H9 (cell line): Measurements from ENCODE around the gene NOXRED1. TPM values are rescaled to one million over a fixed set of nuclear protein-coding genes. Genes with fewer than 3 reads are reported as not detected.

ENCODE experiments used
- DNase-seq: peaks from one replicate; pipeline ENCODE4 v3.0.0-alpha.2; 2017
- H2AFZ ChIP-seq: one replicate; pipeline ENCODE4 v1.6.1; 2013; ENCODE audit warnings: mild to moderate bottlenecking, low read length, control low read depth, moderate library complexity
- H2AK5ac ChIP-seq: 2 replicates; pipeline ENCODE4 v1.6.1; 2013; ENCODE audit warnings: low read length, control low read depth, mixed read lengths; ENCODE audit not compliant: insufficient read length
- H2BK120ac ChIP-seq: one replicate; pipeline ENCODE4 v1.6.1; 2013; ENCODE audit warnings: low read depth, mild to moderate bottlenecking, low read length, control low read depth, inconsistent platforms; ENCODE audit not compliant: poor library complexity, severe bottlenecking
- H2BK12ac ChIP-seq: 2 replicates; pipeline ENCODE4 v1.6.1; 2013; ENCODE audit warnings: low read length, control low read depth, mixed read lengths, low read depth; ENCODE audit not compliant: insufficient read length
- H2BK15ac ChIP-seq: 2 replicates; pipeline ENCODE4 v1.6.1; 2013; ENCODE audit warnings: low read depth, low read length, control low read depth
- H2BK20ac ChIP-seq: one replicate; pipeline ENCODE4 v1.6.1; 2013; ENCODE audit warnings: low read depth, mild to moderate bottlenecking, low read length, control low read depth, inconsistent platforms; ENCODE audit not compliant: poor library complexity, severe bottlenecking
- H2BK5ac ChIP-seq: 2 replicates; pipeline ENCODE4 v1.6.1; 2013; ENCODE audit warnings: low read length, control low read depth, mixed read lengths; ENCODE audit not compliant: insufficient read length
- H3K14ac ChIP-seq: 2 replicates; pipeline ENCODE4 v1.6.1; 2013; ENCODE audit warnings: low read length, control low read depth; ENCODE audit not compliant: insufficient read depth
- H3K18ac ChIP-seq: 2 replicates; pipeline ENCODE4 v1.6.1; 2013; ENCODE audit warnings: low read depth, mild to moderate bottlenecking, mixed read lengths, low read length, control low read depth; ENCODE audit not compliant: insufficient read length
- H3K23ac ChIP-seq: 2 replicates; pipeline ENCODE4 v1.6.1; 2013; ENCODE audit warnings: low read length, control low read depth, mixed read lengths, low read depth; ENCODE audit not compliant: insufficient read length
- H3K23me2 ChIP-seq: 2 replicates; pipeline ENCODE4 v1.6.1; 2013; ENCODE audit warnings: low read depth, mild to moderate bottlenecking, mixed read lengths, low read length, control low read depth; ENCODE audit not compliant: insufficient read length, poor library complexity, severe bottlenecking
- H3K27ac ChIP-seq: 2 replicates; pipeline ENCODE4 v1.5.1; 2013; ENCODE audit warnings: low read length, control low read depth, mixed read lengths, low read depth; ENCODE audit not compliant: insufficient read length
- H3K27me3 ChIP-seq: 2 replicates; pipeline ENCODE4 v1.6.1; 2013; ENCODE audit warnings: low read length, control low read depth, inconsistent platforms; ENCODE audit not compliant: insufficient read depth
- H3K4ac ChIP-seq: 2 replicates; pipeline ENCODE4 v1.6.1; 2013; ENCODE audit warnings: low read depth, mild to moderate bottlenecking, control low read depth, inconsistent platforms, low read length, moderate library complexity
- H3K4me1 ChIP-seq: 2 replicates; pipeline ENCODE4 v1.6.1; 2013; ENCODE audit warnings: low read length, control low read depth, inconsistent platforms; ENCODE audit not compliant: insufficient read depth
- H3K4me2 ChIP-seq: 2 replicates; pipeline ENCODE4 v1.6.1; 2013; ENCODE audit warnings: low read length, control low read depth, mixed read lengths; ENCODE audit not compliant: insufficient read length, insufficient read depth
- H3K56ac ChIP-seq: 2 replicates; pipeline ENCODE4 v1.6.1; 2013; ENCODE audit warnings: low read depth, mild to moderate bottlenecking, mixed read lengths, low read length, control low read depth; ENCODE audit not compliant: insufficient read length
- H3K79me1 ChIP-seq: 2 replicates; pipeline ENCODE4 v1.6.1; 2013; ENCODE audit warnings: low read depth, mild to moderate bottlenecking, moderate library complexity, low read length, control low read depth, inconsistent platforms; ENCODE audit not compliant: insufficient read depth, poor library complexity, severe bottlenecking
- H3K79me2 ChIP-seq: 2 replicates; pipeline ENCODE4 v1.6.1; 2013; ENCODE audit warnings: low read length, control low read depth, inconsistent platforms; ENCODE audit not compliant: insufficient read depth
- H3K9ac ChIP-seq: 2 replicates; pipeline ENCODE4 v1.6.1; 2013; ENCODE audit warnings: low read length, control low read depth, mixed read lengths; ENCODE audit not compliant: insufficient read length; ENCODE audit errors: extremely low read depth
- H3K9me3 ChIP-seq: one replicate; pipeline ENCODE4 v1.6.1; 2013; ENCODE audit warnings: low read depth, low read length, inconsistent platforms; ENCODE audit not compliant: control insufficient read depth
- H3T11ph ChIP-seq: one replicate; pipeline ENCODE4 v1.6.1; 2013; ENCODE audit warnings: mild to moderate bottlenecking, low read length, control low read depth, inconsistent platforms
- H4K20me1 ChIP-seq: one replicate; pipeline ENCODE4 v1.6.1; 2013; ENCODE audit not compliant: control insufficient read depth, insufficient read length, insufficient read depth
- H4K5ac ChIP-seq: 2 replicates; pipeline ENCODE4 v1.6.1; 2013; ENCODE audit warnings: low read depth, mild to moderate bottlenecking, mixed read lengths, low read length, control low read depth; ENCODE audit not compliant: insufficient read length
- H4K8ac ChIP-seq: replicated peaks from 2 replicates; pipeline ENCODE4 v1.6.1; 2013; ENCODE audit warnings: low read length, control low read depth, mixed read lengths, low read depth; ENCODE audit not compliant: insufficient read length
- H4K91ac ChIP-seq: 2 replicates; pipeline ENCODE4 v1.6.1; 2013; ENCODE audit warnings: low read depth, mild to moderate bottlenecking, moderate library complexity, mixed read lengths, low read length, control low read depth; ENCODE audit not compliant: insufficient read length
- H3K27ac Mint-ChIP-seq, 3 experiments: 2 replicates in 2 of 3; 3 replicates in 1 of 3; pipeline ENCODE4 v1.8.0; 2020 to 2021; ENCODE audit warnings: mixed read lengths in 3 of 3, mild to moderate bottlenecking in 1 of 3, moderate library complexity in 1 of 3
- H3K27me3 Mint-ChIP-seq: 2 replicates; pipeline ENCODE4 v1.8.0; 2021; ENCODE audit warnings: low read depth, mild to moderate bottlenecking, moderate library complexity, mixed read lengths
- H3K36me3 Mint-ChIP-seq, 3 experiments: 2 replicates in 2 of 3; 3 replicates in 1 of 3; pipeline ENCODE4 v1.8.0; 2020 to 2021; ENCODE audit warnings: low read depth in 3 of 3, mixed read lengths in 3 of 3; ENCODE audit not compliant: insufficient read depth in 1 of 3
- H3K4me1 Mint-ChIP-seq, 2 experiments: 2 replicates each; pipeline ENCODE4 v1.8.0; 2020; ENCODE audit warnings: mixed read lengths in 2 of 2
- H3K4me3 Mint-ChIP-seq, 2 experiments: 2 replicates in 1 of 2; 3 replicates in 1 of 2; pipeline ENCODE4 v1.8.0; 2020 to 2021; ENCODE audit warnings: mild to moderate bottlenecking in 2 of 2, mixed read lengths in 2 of 2, moderate library complexity in 1 of 2
- H3K9me3 Mint-ChIP-seq, 2 experiments: 2 replicates in 1 of 2; 3 replicates in 1 of 2; pipeline ENCODE4 v1.8.0; 2020; ENCODE audit warnings: mild to moderate bottlenecking in 2 of 2, mixed read lengths in 2 of 2, moderate library complexity in 1 of 2
- WGBS: extraction: QIAGEN DNeasy Blood & Tissue Kit; methylation state at CpG from one replicate; pipeline ENCODE4 v1.1.7; 2013; ENCODE audit warnings: missing lambda C conversion rate, low lambda C conversion rate, mixed read lengths; ENCODE audit not compliant: insufficient read length; ENCODE audit errors: extremely low coverage; 5-methylcytosine and 5-hydroxymethylcytosine counted together
- total RNA-seq: library from RNA; stranded (reverse); gene quantifications from 2 replicates; pipeline ENCODE4 v1.2.1, GENCODE V29; 2021
- TF ChIP-seq, protein P1 (sequence below): fragments of 200-600 bp; sonication (generic); conservative IDR thresholded peaks from 3 replicates; pipeline ENCODE4 v1.8.0; 2021; ENCODE audit warnings: antibody characterized with exemption, mild to moderate bottlenecking

NOXRED1 gene
- total RNA-seq, 1 experiment from 2014 or later = not detected

GRCh38 chr14:77372304-77372841, 51.0 kb downstream of the NOXRED1 start:
- H3K14ac ChIP-seq = no peak overlapping the region
- no peak overlapping the region for H3K18ac ChIP-seq
- H3K79me2 ChIP-seq = no peaks in the 10 kb centered on the region
- H2BK15ac ChIP-seq = no peak overlapping the region
- no peak overlapping the region for H3K4me2 ChIP-seq
- no peaks in the 10 kb centered on the region for H4K20me1 ChIP-seq
- no peak overlapping the region for H3K9ac ChIP-seq
- no peaks in the 10 kb centered on the region for H3K9me3 Mint-ChIP-seq
- H2AFZ ChIP-seq = no peak overlapping the region
- no peak overlapping the region for H3K56ac ChIP-seq
- H3K4me1 Mint-ChIP-seq = peaks cover 8 to 12% of the 10 kb centered on the region in 2 experiments
- WGBS = no CpG with 5 or more reads among the region's 4 CpGs
- DNase-seq = no peak
- no peaks in the 10 kb centered on the region for H3K36me3 Mint-ChIP-seq
- peaks cover 4% of the 10 kb centered on the region; the same call in 1 of the 2 replicates for H3K4me1 ChIP-seq
- no peaks in the 10 kb centered on the region for H3K27me3 ChIP-seq
- no peak overlapping the region for H2BK12ac ChIP-seq
- no peak overlapping the region for H2BK120ac ChIP-seq
- H3K4ac ChIP-seq = no peak overlapping the region
- no peak overlapping the region for H3T11ph ChIP-seq
- H2AK5ac ChIP-seq = no peak overlapping the region
- no peak overlapping the region for H4K91ac ChIP-seq
- no peaks in the 10 kb centered on the region; the same call in 1 of the 2 replicates for H3K27me3 Mint-ChIP-seq
- H3K23me2 ChIP-seq = peaks cover 10% of the 10 kb centered on the region
- H3K27ac ChIP-seq = no peak overlapping the region
- no peak overlapping the region for H3K4me3 Mint-ChIP-seq
- no peak overlapping the region for H2BK5ac ChIP-seq
- H4K5ac ChIP-seq = no peak overlapping the region
- no peak overlapping the region for H3K23ac ChIP-seq
- H3K9me3 ChIP-seq = no peaks in the 10 kb centered on the region
- TF ChIP-seq, protein P1, sequence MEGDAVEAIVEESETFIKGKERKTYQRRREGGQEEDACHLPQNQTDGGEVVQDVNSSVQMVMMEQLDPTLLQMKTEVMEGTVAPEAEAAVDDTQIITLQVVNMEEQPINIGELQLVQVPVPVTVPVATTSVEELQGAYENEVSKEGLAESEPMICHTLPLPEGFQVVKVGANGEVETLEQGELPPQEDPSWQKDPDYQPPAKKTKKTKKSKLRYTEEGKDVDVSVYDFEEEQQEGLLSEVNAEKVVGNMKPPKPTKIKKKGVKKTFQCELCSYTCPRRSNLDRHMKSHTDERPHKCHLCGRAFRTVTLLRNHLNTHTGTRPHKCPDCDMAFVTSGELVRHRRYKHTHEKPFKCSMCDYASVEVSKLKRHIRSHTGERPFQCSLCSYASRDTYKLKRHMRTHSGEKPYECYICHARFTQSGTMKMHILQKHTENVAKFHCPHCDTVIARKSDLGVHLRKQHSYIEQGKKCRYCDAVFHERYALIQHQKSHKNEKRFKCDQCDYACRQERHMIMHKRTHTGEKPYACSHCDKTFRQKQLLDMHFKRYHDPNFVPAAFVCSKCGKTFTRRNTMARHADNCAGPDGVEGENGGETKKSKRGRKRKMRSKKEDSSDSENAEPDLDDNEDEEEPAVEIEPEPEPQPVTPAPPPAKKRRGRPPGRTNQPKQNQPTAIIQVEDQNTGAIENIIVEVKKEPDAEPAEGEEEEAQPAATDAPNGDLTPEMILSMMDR = no peak
- no peaks in the 10 kb centered on the region for H3K79me1 ChIP-seq
- no peak overlapping the region for H2BK20ac ChIP-seq
- H3K27ac Mint-ChIP-seq = no peak overlapping the region
- no peak overlapping the region for H4K8ac ChIP-seq
